Cortex of kidney (tissue), 1 donor: ENCODE measurements around the gene DAZAP1.

ENCODE experiments used
- DNase-seq: peaks from one replicate; lab custom pipeline; 2025; lab: John Stamatoyannopoulos, UW

DAZAP1 gene

GRCh38 chr19:1377176-1377964, 30.0 kb upstream of the DAZAP1 start:
- no peak for DNase-seq

- no peak for DNase-seq
Observed at GRCh38 chr19:1377965-1378785, 29.2 kb upstream of the DAZAP1 start.

- no peak for DNase-seq
Observed at GRCh38 chr19:1379126-1379905, 28.1 kb upstream of the DAZAP1 start.

GRCh38 chr19:1379961-1380489, 27.4 kb upstream of the DAZAP1 start:
- DNase-seq: no peak

GRCh38 chr19:1382250-1382649, 25.1 kb upstream of the DAZAP1 start:
- DNase-seq: no peak

- DNase-seq: no peak
Observed at GRCh38 chr19:1383017-1383311, 24.4 kb upstream of the DAZAP1 start.

- peak; percentile 91 for DNase-seq
Observed at GRCh38 chr19:1383312-1384084, 23.9 kb upstream of the DAZAP1 start, which contains the start of gene NDUFS7. TSS of gene NDUFS7 (plus strand) at chr19:1383907. CDS start at chr19:1383927, 20 bp downstream.

- no peak for DNase-seq
Observed at GRCh38 chr19:1384085-1384462, 23.3 kb upstream of the DAZAP1 start.

GRCh38 chr19:1384478-1385110, 22.8 kb upstream of the DAZAP1 start:
- no peak for DNase-seq

- DNase-seq: no peak
Observed at GRCh38 chr19:1385816-1386215, 21.6 kb upstream of the DAZAP1 start.

- DNase-seq: no peak
Observed at GRCh38 chr19:1386945-1387683, 20.3 kb upstream of the DAZAP1 start.

- DNase-seq: no peak
Observed at GRCh38 chr19:1387684-1388636, 19.4 kb upstream of the DAZAP1 start.

- no peak for DNase-seq
Observed at GRCh38 chr19:1388637-1389026, 18.8 kb upstream of the DAZAP1 start.

- DNase-seq: no peak
Observed at GRCh38 chr19:1389033-1389940, 18.1 kb upstream of the DAZAP1 start.

GRCh38 chr19:1390890-1391423, 16.4 kb upstream of the DAZAP1 start:
- no peak for DNase-seq

- DNase-seq: no peak
Observed at GRCh38 chr19:1392407-1392806, 15.0 kb upstream of the DAZAP1 start.

- DNase-seq: no peak
Observed at GRCh38 chr19:1392939-1393530, 14.4 kb upstream of the DAZAP1 start.
